NCI-H526 (cell line): ENCODE data around the gene GCC2.
A peak's percentile ranks its signal among the peaks of the same experiment; 100 is the strongest.
"Not testable (repeated sequence)": the region's sequence is repeated elsewhere in the genome, so short reads cannot be mapped to it uniquely, and the experiment has no call there.

Source experiments
- DNase-seq, 2 experiments: peaks; one replicate each; lab custom pipeline; 2025; lab: John Stamatoyannopoulos, UW

The GCC2 gene

DNA sequence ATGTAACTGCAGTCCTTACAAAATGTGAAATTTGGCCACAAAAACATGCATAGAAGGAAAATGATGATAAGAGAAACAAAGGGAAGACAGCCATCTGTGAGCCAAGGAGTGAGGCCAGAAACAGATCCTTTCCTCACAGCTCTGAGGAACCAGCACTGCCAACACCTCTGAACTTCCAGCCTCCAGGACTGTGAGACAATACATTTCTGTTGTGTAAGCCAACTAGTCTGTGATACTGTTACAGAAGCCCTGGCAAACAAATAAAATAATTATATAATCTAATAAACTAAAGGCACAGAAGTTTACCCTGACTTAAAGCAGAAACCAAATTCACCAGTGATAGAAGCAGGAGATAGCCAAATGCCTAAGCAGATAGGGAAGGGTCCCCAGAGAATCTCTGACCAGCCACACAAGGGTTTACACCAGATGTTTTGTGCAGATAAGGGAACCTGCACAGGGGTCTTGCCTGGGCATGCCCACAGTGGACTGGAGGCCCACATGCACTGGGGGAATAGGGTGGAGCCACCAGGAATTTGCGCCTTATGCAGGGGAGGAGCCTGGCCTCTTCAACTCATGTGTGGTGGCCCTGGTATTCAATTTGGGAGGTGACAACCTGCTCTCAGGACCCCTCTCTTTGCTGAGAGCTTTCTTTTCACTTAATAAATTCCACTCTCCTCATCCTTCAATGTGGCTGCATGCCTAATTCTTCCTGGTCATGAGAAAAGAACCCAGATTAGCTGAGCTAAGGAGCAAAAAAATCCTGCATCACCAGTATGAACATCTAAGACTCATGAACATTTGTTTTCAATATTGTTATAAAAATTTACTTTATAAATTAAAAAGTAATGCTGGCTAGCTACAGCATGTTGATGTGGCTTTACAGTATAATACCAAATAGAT lies 3.8 kb upstream of the GCC2 start:
- DNase-seq = peak; percentile 54 to 64

DNA sequence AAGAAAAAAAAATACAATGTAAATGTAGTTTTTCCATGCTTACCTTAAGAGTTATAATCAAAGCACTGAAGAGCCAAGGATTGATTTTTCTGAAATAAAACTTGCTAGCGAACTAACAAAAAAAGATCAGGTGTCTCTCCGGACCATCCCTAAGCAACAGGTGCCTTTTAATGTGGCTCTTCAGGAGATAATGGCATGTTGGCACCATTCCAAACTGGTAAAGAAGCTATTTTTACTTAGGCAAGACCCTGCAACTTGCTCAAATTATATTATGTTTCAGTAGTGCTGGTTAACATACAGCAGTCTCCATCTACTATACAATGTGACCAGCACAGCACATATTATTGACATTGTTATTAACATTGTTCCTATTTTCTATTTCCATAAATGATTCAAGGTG lies 2.3 kb upstream of the GCC2 start:
- no peak for DNase-seq

DNA sequence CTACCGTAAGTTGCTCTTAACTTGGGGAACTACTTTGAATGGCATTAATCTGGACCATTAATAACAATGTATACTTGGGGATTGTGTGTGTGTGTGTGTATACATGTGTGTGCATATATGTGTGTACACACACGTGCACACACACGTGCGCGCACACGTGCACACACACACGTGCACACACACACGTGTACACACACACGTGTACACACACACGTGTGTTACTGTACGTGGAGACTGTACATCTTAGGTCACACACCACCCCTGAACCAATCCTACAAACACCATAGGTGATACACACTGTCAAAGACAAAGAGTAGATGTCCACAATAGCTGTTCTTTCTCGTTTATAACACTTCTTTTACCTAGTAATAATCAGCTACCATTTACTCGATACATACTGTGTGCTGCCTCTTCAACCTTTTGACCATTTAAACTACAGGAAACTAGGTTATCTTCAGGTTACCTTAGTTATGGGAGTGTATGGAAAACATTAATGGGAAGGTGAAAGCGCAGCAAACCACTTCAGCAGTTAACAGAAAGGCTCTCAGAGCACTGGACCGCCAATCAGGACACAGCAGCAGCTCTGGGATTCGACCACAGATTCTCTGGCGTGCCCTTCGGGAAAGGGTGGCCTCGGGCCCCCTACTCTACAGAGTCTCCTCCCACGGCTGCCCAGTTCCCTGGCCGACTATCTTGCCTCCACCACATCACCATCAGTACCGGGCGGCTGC lies 894 bp upstream of the GCC2 start:
- DNase-seq = peak in 1 of 2 experiments; percentile 42

DNA sequence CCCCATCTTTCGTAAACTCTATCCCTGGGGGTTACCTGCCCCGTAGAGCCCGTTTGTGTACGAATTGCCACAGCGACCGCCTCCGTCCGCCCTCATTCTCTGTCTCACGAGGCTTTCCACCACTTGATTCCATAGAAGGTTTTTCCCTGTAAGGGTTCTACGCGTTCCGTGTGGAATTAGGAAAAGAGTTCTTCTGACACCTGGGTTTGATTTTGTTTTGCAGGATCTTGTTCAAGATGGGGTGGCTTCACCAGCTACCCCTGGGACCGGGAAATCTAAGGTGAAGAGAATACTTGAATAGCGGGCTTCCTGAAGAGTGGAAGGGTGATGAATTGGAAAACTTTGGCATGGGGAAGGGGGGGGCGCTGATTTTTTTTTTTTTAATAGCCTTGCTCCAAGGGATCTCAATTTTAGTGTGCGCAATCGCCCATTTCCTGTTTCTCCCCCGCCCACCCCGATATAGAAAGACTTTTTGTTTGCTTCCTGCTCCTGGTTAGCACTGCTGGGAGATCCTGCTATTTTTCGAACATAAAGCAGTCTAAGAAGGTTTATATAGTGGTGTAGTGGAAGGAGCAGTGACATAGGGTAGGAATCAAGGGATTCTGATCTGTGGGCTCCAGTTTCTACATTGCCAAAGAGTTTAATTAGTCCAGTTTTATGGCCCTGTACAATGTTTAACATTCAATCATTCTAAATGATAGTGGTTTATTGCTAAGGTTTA lies 564 bp downstream of the GCC2 start:
- peak in 1 of 2 experiments; percentile 20 for DNase-seq

DNA sequence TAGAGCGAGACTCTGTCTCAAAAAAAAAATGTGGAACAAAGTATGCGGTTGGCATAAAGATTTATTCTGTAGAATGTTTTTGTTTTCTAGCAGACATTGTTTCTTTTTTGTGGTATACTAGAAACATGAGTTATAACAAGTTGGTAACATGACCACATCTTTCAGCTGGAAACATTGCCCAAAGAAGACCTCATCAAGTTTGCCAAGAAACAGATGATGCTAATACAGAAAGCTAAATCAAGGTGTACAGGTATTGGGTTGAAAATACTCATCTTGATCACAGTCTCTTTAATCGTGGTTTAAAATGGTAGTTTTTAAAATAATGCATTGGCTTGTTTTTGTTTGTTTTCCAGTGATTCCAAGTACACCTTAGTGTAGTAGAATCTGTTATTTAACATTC lies 1.9 kb downstream of the GCC2 start:
- DNase-seq = no peak

DNA sequence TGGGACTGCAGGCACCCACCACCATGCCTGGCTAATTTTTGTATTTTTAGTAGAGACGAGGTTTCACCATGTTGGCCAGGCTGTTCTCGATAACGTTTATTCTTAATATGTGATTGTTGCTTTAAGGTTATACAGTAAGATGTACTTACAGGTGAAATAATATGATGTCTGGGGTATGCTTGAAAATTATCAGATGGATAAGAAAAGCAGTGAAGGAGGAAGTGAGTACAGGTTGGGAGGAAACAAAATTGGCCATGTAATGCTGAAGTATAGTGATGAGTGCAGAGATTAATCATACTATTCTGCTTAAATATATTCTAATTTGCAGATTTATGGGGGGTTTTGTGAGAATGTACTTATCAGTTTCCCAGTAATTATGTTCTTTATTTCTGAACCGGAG lies 3.0 kb downstream of the GCC2 start:
- no peak for DNase-seq

DNA sequence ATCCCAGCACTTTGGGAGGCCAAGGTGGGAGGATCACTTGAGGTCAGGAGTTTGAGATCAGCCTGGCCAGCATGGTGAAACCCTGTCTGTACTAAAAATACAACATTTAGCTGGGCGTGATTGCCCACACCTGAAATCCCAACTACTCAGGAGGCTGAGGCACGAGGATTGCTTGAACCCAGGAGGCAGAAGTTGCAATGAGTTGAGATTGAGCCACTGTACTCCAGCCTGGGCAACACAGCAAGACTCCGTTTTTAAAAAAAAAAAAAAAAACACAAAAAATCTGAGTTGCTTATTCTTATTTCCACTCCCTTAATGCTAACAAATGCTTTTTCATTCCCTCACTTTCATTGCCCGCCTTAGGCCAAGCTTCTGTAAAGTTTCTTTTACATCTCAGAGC lies 4.5 kb downstream of the GCC2 start:
- DNase-seq = not testable (repeated sequence)

DNA sequence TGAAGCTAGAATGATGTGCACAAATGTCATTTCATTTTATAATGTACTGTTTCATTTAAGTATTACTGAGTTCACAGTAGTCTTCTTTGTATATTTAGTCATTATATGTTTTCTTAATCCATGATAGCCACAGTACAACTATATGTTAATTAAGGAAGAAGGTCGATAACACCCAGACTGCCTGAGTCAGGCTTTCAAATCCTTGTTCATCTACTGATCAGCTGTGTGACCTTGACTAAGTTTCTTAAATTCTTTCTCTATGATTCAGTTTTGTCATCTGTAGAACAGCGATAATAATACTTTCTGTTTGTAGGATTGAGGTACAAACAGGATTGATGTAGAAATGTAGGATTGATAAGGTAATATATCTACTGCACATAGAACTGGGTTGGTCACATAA lies 5.4 kb downstream of the GCC2 start:
- DNase-seq = no peak

DNA sequence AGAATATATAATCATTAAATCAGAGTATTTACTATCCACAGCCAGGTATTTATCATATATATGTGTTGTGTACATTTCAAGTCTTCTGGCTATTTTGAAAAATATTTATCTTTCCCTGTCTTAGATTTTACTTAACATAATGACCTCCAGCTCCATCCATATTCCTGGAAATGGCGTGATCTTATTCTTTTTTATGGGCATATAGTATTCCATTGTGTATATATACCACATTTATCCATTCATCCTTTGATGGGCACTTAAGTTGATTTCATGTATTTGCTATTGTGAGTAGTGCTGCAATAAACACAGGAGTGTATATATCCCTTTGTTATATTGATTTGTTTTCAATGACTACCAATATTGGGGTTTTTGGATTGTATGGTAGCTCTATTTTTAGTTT lies 6.6 kb downstream of the GCC2 start:
- no peak for DNase-seq

DNA sequence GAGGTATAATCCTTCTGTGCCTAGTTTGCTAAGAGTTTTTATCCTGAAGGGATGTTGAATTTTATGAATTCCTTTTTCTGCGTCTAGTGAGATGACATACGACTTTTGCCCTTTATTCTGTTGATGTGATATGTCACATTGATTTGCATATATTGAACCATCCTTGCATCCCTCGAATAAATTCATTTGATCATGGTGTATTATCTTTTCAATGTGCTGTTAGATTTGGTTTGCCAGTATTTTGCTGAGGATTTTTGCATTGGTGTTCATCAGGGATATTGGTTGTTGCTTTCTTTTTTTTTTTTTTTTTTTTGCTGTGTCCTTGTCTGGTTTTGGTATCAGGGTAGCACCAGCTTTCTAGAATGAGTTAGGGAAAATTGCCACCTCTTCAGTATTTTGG lies 9.1 kb downstream of the GCC2 start:
- no peak for DNase-seq

DNA sequence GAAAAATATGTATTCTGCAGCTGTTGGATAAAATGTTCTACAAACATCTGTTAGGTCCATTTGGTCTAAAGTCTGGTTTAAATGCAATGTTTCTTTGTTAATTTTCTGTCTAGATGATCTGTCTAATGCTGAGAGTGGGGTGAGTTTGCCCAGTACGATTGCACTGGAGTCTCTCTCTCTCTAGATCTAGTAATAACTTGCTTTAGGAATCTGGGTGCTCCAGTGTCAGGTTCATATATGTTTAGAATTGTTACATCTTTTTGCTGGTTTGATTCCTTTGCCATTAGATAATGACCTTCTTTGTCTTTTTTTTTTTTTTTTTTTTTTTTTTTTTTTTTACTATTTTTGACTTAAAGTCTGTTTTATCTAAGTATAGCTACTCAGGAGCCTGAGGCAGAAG lies 10.4 kb downstream of the GCC2 start:
- no peak for DNase-seq

DNA sequence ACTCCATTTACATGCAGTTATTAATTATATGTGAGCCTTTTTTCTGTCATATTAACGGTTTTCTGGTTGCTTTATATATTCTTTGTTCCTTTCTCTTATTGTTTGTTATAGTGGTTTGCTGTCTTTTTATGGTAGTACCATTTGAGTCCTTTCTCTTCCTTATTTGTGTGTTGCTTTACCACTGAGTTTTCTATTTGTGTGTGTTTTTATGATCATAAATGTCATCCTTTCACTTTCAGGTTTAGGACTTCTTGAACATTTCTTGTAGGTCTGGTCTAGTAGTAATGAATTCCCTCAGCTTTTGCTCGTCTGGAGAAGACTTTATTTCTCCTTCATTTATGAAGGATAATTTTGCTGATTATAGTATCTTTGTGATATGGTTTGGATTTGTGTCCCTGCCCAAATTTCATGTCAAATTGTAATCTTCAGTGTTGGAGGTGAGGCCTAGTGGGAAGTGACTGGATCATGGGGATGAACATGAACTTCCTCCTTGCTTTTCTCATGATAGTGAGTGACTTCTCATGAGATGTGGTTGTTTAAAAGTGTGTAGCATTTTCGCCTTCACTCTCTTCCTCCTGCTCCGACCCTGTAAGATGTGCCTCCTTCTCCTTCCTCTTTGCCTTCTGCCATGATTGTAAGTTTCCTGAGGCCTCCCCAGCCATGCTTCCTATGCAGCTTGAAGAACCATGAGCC lies 11.5 kb downstream of the GCC2 start:
- DNase-seq = no peak

DNA sequence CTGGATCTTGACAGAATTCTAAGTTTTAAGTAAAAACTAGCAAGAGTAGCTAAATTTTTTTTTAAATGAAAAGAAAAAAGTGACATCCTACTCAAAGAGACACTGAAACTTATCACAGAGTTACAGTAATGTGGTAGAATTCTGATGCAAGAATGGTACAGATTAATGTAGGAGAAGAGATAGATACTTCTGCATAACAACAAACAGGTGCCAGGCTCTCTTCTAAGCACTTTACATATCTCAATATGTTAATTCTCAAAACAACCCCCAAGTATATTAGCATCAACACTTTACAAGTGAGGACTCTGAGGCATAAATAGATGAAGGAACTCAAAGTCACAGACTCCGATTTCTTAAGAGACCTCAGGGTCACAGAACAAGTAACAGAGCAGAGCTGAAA lies 28.1 kb downstream of the GCC2 start:
- no peak for DNase-seq

DNA sequence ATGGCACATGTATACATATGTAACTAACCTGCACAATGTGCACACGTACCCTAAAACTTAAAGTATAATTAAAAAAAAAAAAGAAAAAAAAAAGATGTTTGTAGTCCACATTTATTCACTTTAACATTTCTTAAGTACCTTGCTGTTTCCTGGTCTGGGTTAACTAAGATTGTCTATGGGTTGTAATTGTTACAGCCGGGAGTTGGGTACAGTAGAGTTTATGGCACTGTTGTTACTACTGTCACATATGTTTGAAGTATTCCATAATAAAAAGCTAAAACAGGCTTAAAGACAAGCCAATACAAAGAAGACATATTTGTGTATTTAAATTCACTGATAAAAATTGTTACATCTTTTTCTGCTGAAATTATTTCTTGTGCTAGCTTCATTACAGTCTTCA lies 36.2 kb downstream of the GCC2 start:
- DNase-seq = no peak

DNA sequence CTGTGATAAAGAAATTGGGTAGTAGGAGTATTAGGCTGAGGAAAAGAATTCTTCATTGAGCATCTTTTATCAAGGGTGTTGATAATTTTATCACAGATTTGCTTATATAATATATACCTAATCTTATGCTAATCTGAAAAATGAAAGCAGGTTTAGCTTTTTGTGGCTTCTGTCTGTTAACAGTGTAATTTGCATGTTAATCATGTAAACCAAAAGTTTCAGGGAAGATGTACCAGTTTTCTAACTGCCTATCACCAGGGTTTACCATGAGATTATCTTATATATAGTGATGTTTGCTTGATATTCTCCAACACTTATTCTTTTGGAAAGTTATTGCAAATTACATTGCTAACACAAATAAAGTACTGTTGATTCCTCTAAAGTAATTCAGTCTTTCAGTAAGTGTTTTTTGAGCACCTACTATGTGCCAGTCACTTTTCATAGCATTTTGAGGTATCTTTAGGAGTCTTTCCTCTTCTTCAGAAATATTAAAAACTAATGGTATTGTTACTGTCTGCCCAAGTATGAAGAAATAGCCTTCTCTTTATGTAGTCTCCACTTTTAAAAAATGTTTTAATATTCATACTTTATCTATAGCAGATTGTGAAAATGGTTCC lies 41.6 kb downstream of the GCC2 start:
- DNase-seq = no peak

DNA sequence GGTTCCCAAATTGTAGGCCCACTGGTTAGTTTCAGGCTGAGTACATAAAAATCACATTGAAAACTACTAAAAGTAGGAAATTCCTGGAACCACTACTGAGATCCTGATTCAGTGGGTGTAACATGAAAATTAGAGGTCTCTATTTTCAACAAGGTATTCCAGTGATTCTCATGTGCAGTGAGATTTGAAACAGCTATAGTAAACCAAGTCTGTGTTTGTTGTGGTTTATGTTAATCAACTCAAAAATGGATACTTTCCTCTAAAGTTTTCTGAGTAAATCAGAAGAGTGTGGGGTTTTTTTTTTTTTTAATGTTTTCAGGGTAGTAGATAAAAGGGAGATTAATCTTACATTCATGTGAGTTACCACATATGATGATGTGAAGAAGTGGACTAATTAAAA lies 42.8 kb downstream of the GCC2 start:
- no peak for DNase-seq

DNA sequence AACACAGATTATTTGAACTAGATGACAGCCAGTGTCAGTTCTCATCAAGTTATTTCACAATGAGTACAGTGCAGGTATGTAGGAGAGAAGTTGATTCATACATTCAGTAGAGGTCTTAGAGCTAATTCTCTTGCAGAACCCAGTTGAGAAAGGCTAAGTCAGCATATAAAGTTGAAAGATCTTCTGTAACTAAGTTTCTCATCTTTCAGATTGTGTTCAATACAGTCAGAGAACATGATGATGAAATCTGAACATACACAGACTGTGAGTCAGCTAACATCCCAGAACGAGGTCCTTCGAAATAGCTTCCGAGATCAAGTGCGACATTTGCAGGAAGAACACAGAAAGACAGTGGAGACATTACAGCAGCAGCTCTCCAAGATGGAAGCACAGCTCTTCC lies 43.4 kb downstream of the GCC2 start:
- DNase-seq = no peak

DNA sequence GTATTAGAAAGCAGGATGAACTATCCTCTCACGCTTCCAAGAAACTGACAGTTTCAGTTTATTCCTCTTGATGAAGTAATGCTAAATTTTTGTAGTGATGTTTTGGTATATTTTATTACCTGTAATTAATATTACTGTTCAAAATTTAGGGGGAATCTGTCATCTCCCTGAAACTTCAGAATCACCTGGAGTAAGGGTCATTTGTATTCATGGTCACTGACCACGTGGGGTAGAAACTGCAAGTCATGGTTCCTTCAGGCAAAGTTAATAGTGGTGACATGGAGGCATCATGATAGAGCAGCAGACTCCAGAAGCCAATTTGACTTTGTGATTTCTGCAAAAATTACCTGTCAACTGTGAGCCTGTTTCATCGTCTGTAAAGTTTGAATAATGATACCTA lies 47.2 kb downstream of the GCC2 start:
- not testable (repeated sequence) for DNase-seq

DNA sequence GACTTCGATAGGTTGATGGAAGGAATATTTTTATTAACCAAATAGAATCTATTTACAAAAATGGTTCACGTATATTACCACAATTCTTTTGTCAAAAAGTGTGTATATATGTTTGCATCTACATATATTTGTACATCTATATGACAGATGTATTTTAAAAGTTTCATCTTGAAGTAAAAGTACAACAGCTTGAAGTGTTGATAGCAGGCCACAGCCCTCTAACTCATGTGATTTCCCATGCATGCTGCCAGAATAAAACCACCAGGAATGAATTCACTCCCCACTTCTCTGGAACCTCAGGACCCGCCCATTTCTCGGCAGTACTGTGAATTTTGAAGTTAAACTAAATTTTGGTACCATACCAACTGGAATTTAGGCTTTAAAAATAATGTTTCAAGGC lies 58.6 kb downstream of the GCC2 start:
- not testable (repeated sequence) for DNase-seq

DNA sequence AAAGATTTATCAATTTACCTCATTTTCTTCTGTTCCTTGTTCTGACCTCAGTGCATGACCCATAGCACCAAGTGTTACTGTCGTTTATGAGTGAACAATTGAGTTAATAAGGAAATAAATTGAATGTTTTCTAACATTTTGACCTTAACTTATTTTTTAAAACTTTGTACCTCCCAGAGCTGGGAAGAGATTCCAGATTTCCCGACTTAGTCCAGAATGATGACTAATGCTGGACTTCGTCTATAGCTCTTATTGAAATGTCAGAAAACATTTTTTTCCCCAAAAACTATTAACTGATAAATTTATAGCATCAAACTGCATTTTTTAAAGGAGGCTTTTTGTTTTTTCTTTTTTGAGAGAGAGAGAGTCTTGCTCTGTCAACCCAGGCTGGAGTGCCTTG lies 63.4 kb downstream of the GCC2 start:
- not testable (repeated sequence) for DNase-seq

DNA sequence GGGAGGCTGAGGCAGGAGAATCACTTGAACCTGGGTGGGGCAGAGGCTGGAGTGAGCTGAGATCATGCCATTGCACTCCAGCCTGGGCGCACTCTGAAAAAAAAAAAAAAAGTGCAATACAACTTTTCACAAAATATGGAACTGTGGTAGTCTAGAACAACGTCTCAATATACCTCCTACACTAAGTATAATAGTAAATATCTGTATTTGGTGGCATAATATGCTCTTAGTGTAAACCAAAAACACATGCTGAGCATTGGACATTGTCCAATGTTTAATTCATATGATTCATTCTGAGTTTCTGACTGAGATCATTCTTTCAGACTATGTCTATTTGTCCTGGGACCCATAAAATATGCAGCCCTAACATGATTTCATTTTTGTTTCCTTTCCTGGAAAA lies 65.5 kb downstream of the GCC2 start:
- DNase-seq = not testable (repeated sequence)

DNA sequence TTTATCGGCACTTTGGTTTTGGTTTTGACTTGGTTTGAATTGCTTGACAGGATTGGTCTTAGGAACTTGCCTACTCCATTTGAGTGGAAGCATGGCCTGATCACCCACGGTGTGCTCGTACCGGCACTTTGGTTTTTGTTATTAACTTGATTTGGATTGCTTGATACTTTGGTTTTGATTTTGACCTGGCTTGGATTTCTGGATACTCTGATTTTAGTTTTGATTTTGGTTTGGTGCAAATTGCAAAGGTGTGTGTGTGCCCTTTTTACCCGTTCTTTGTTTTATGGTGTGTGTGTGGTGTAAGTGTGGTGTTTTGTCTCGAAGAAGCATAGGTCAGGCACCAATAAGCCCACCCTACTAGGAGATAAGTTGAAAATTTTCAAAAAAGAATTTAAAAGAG lies 75.7 kb downstream of the GCC2 start:
- DNase-seq = not testable (repeated sequence)
